GM12892 (cell line): ENCODE measurements around the gene MINK1.

Experiments used
- POLR2A ChIP-seq: IDR thresholded peaks from 2 replicates; pipeline ENCODE4 v1.6.1; 2011; ENCODE audit warnings: low read depth, low read length, control low read depth
- POLR2AphosphoS5 ChIP-seq: IDR thresholded peaks from 2 replicates; pipeline ENCODE4 v1.6.1; 2011; ENCODE audit warnings: low read depth, low read length, control low read depth
- TAF1 ChIP-seq: IDR thresholded peaks from 2 replicates; pipeline ENCODE4 v1.6.1; 2011; ENCODE audit warnings: low read depth, mild to moderate bottlenecking, control low read depth, low read length, borderline replicate concordance

DNA sequence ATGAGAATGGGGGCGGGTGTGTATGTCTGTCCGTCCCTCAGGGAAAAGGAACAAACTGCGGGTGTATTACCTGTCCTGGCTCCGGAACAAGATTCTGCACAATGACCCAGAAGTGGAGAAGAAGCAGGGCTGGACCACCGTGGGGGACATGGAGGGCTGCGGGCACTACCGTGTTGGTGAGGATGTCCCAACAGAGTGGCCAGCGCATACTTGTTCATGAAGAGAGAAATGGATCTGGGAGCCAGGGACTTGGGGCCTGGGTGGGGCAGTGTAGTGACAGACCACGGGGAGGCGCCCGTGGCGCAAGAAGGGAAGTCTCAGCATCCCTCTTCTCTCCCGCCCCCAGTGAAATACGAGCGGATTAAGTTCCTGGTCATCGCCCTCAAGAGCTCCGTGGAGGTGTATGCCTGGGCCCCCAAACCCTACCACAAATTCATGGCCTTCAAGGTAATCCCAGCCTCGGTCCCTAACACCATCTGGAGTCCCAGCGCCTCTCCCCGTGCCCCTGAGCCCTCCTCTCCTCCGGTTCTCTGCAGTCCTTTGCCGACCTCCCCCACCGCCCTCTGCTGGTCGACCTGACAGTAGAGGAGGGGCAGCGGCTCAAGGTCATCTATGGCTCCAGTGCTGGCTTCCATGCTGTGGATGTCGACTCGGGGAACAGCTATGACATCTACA is 62.7 kb downstream of the MINK1 start:
- TF ChIP-seq POLR2AphosphoS5 (no peak), POLR2A (no peak), TAF1 (no peak)
